ENCODE measurements around the gene RASSF7. TPM values are rescaled to one million over a fixed set of nuclear protein-coding genes. Genes with fewer than 3 reads are reported as not detected.
A peak's percentile ranks its signal among the peaks of the same experiment; 100 is the strongest.

The RASSF7 gene
- total RNA-seq, 1 donor from 2014 or later, result 45.5 TPM

DNA sequence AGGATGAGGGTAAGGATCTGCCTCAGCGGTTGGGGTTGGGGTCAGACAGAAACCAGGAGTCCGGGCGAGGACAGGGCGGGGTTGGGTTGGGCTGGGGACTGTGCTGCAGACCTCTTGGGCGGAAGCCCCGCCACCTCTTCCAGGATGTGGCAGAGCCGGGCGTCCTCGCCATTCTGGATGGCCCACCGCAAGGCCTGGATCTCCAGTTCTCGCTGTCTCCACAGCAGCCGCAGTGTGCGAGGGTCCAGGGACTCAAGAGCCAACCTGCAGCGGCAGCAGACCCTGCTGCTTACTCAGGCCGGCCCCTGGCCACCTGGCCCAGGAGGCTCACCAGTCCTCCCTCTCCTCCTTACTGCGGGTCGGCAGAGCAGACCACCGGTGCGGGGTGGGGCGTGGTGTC lies 2.3 kb upstream of the RASSF7 start:
- FAIRE-seq (no peak), DNase-seq (ENCODE audit: low read depth) (no peak)
- TF ChIP-seq, protein P1, sequence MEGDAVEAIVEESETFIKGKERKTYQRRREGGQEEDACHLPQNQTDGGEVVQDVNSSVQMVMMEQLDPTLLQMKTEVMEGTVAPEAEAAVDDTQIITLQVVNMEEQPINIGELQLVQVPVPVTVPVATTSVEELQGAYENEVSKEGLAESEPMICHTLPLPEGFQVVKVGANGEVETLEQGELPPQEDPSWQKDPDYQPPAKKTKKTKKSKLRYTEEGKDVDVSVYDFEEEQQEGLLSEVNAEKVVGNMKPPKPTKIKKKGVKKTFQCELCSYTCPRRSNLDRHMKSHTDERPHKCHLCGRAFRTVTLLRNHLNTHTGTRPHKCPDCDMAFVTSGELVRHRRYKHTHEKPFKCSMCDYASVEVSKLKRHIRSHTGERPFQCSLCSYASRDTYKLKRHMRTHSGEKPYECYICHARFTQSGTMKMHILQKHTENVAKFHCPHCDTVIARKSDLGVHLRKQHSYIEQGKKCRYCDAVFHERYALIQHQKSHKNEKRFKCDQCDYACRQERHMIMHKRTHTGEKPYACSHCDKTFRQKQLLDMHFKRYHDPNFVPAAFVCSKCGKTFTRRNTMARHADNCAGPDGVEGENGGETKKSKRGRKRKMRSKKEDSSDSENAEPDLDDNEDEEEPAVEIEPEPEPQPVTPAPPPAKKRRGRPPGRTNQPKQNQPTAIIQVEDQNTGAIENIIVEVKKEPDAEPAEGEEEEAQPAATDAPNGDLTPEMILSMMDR (IDR thresholded peaks at IDR 0.05; ENCODE audit: insufficient read depth, low read length, severe bottlenecking), result no peak
- H3K27me3 ChIP-seq (ENCODE audit: control insufficient read depth, insufficient read depth, low read length), result peaks cover 2% of the 10 kb centered on the region
- H3K4me3 ChIP-seq (ENCODE audit: low read depth, low read length), result no peak overlapping the region
- peaks cover 11% of the 10 kb centered on the region for H3K36me3 ChIP-seq (ENCODE audit: control insufficient read depth, insufficient read depth, low read length)

DNA sequence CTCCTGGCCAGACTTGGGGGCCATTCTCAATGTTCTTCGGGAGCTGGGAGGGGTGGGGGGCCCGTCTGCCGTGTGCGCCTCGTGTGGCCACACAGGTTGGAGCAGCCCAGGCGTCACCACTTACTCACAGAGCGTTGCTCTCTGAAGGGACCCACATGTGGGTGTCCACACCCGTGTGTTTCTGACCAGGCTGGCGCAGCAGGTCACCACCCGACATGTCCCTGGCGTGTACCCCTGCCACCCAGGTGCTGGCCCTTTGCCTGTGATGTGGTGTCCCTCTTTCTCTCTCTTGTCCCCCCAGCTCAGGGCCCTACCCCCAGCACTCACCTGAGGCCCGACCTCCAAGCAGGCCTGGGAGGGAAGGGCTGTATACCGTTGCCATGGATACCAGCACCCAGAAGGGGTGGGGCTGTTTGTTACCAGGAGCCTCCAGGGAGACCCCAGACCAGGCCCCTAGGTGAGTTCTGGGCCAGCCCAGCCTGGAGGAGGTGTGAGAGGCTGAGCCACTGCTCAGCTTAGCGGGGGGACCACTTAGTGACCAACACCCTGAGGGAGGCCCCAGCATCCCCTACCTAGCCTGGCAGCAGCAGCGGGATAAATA lies 1.6 kb upstream of the RASSF7 start:
- peaks cover 16% of the 10 kb centered on the region for H3K36me3 ChIP-seq (ENCODE audit: control insufficient read depth, insufficient read depth, low read length)
- H3K4me3 ChIP-seq (ENCODE audit: low read depth, low read length), result no peak overlapping the region
- TF ChIP-seq, protein P1 (IDR thresholded peaks at IDR 0.05; ENCODE audit: insufficient read depth, low read length, severe bottlenecking), result no peak
- no peaks in the 10 kb centered on the region for H3K27me3 ChIP-seq (ENCODE audit: control insufficient read depth, insufficient read depth, low read length)
- DNase-seq (ENCODE audit: low read depth) (no peak), FAIRE-seq (no peak)

DNA sequence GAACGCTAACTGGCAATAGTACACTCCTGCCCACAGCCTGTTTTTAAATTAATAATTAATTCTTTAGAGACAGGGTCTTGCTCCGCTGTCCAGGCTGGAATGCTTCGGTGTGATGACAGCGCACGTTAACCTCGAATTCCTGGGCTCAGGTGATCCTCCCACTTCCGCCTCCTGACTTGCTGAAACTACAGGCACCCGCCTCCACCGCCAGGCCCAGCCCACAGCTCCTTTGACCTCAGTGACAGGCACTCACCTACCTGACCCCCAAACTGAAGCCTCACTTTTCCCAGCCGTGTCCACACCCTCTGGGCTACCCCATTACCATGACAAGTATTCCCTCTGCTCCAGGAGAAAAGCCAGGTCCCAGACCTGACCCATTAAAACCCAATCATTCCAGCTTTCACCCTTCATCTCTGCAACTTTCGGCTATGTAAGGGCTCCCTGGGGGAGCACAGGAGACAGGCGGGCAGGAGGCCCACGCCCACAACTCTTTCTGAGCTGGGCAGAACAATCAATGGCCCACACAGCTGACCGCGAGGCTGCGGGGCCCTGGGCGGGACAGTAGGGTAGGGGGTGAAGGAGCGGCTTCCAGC lies 962 bp upstream of the RASSF7 start:
- peak overlapping the region; percentile 46 for H3K4me3 ChIP-seq (ENCODE audit: low read depth, low read length)

DNA sequence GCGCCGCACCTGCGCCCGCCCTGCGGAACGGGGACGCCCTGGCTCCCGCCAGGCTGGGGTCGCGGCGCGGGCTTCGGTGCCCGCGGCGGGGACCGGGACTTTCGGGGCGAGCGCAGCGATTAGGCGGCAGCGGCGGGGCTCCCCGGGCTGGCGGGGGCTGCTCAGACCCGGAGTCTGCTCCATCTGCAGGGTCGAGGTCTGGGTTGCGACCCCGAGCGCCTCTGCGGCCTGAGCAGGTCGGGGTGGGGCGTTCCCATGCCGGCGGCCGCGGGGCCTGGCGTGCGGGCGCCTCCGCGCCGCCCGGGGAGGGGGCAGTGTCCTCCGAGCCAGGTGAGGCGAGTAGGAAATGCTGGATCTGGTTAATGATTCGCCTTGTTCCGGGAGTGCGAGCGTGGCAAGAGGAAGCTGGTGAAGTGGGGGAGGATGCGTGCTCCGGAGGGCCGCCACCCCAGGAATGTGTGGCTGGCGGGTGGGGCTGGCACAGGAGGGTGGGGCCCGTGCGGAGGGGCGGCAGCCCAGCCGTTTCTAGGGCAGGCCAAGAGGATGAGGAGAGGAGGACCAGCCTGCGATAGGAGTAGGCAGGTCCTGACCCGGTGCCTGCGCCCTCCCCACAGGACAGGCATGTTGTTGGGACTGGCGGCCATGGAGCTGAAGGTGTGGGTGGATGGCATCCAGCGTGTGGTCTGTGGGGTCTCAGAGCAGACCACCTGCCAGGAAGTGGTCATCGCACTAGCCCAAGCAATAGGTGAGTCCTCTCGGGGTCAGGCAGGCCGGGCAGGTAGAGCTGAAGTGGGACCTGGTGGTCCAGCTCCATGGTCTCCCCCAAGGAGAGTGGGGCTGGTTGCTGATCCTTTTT lies 606 bp downstream of the RASSF7 start:
- FAIRE-seq (no peak), DNase-seq (ENCODE audit: low read depth) (peak; percentile 57)
- Histone ChIP-seq H3K36me3 (ENCODE audit: control insufficient read depth, insufficient read depth, low read length) (peaks cover 21% of the 10 kb centered on the region), H3K4me3 (ENCODE audit: low read depth, low read length) (peak overlapping the region; percentile 70), H3K27me3 (ENCODE audit: control insufficient read depth, insufficient read depth, low read length) (no peaks in the 10 kb centered on the region)
- TF ChIP-seq, protein P1 (IDR thresholded peaks at IDR 0.05; ENCODE audit: insufficient read depth, low read length, severe bottlenecking), result no peak

More for the DNA sequence above, 962 bp upstream of the RASSF7 start:
- TF ChIP-seq, protein P1 (IDR thresholded peaks at IDR 0.05; ENCODE audit: insufficient read depth, low read length, severe bottlenecking), result no peak
- no peaks in the 10 kb centered on the region for H3K27me3 ChIP-seq (ENCODE audit: control insufficient read depth, insufficient read depth, low read length)
- no peak for DNase-seq (ENCODE audit: low read depth)
- peaks cover 16% of the 10 kb centered on the region for H3K36me3 ChIP-seq (ENCODE audit: control insufficient read depth, insufficient read depth, low read length)
- no peak for FAIRE-seq

DNA sequence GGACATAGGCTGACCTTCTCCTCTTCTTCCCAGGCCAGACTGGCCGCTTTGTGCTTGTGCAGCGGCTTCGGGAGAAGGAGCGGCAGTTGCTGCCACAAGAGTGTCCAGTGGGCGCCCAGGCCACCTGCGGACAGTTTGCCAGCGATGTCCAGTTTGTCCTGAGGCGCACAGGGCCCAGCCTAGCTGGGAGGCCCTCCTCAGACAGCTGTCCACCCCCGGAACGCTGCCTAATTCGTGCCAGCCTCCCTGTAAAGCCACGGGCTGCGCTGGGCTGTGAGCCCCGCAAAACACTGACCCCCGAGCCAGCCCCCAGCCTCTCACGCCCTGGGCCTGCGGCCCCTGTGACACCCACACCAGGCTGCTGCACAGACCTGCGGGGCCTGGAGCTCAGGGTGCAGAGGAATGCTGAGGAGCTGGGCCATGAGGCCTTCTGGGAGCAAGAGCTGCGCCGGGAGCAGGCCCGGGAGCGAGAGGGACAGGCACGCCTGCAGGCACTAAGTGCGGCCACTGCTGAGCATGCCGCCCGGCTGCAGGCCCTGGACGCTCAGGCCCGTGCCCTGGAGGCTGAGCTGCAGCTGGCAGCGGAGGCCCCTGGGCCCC lies 1.4 kb downstream of the RASSF7 start:
- no peak for DNase-seq (ENCODE audit: low read depth)
- peaks cover 23% of the 10 kb centered on the region for H3K36me3 ChIP-seq (ENCODE audit: control insufficient read depth, insufficient read depth, low read length)
- TF ChIP-seq, protein P1 (IDR thresholded peaks at IDR 0.05; ENCODE audit: insufficient read depth, low read length, severe bottlenecking), result no peak
- FAIRE-seq, result no peak
- peak overlapping the region; percentile 70 for H3K4me3 ChIP-seq (ENCODE audit: low read depth, low read length)
- H3K27me3 ChIP-seq (ENCODE audit: control insufficient read depth, insufficient read depth, low read length), result no peaks in the 10 kb centered on the region
